ENCODE data around the gene YY2. TPM values are rescaled to one million over a fixed set of nuclear protein-coding genes. Genes with fewer than 3 reads are reported as not detected.

YY2 gene
- total RNA-seq, 1 experiment from 2014 or later, result 0.60 TPM

DNA sequence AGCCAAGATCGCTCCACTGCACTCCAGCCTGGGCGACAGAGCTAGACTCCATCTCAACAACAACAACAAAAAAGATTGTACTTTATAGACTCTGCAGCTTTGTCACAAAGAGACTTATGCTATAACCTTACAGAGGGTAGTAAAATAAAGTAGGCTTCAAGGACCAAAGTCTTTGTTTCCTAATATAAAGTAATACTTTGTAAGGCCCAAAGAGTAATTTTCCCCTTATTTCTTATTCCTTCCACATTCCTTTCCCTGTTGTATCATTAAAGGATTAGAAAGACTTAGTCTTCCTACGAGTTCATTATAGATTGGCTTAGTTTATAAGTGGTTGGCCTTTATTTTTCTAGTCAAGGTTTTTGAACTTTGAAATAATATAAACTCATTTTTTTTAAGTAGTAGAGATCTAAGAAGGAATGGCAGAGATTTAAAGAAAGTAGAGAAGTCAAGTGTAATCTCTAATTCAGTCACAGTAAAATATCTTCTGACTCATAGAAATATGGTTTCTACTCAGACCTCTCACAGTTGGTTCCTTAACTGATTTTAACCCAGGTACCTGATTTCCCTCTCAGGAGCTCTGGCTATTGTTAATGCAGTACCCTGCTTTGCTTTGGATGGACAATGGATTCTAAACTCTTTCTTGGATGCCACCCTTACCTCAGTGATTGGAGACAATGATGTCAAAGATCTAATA is 26.2 kb downstream of the YY2 start:
- no peaks in the 10 kb centered on the region for H3K9me3 ChIP-seq (ENCODE audit: low read length)
- H3K36me3 ChIP-seq (ENCODE audit: insufficient read depth, low read length), result no peaks in the 10 kb centered on the region
- H3K27ac ChIP-seq (ENCODE audit: low read length), result no peak overlapping the region
- H3K27me3 ChIP-seq (ENCODE audit: low read length), result no peaks in the 10 kb centered on the region
- no peaks in the 10 kb centered on the region for H3K9me2 ChIP-seq (replicated peaks; ENCODE audit: insufficient read depth, low read length)
- H3K9ac ChIP-seq (ENCODE audit: low read length), result no peak overlapping the region
- H3K79me2 ChIP-seq (ENCODE audit: low read length), result no peaks in the 10 kb centered on the region
- DNase-seq, result no peak
- H2AFZ ChIP-seq (ENCODE audit: low read length), result no peak overlapping the region
- H3K4me3 ChIP-seq (ENCODE audit: low read length), result no peak overlapping the region
- H4K20me1 ChIP-seq (ENCODE audit: insufficient read depth, low read depth, low read length), result no peaks in the 10 kb centered on the region
- H3K4me2 ChIP-seq (ENCODE audit: low read depth, low read length, poor library complexity, severe bottlenecking), result no peak overlapping the region
- no peaks in the 10 kb centered on the region for H3K4me1 ChIP-seq (ENCODE audit: low read length)

GRCh38 chrX:21883258-21883657 is 27.5 kb downstream of the YY2 start:
- Histone ChIP-seq H3K79me2 (ENCODE audit: low read length) (no peaks in the 10 kb centered on the region), H4K20me1 (ENCODE audit: insufficient read depth, low read depth, low read length) (no peaks in the 10 kb centered on the region), H3K36me3 (ENCODE audit: insufficient read depth, low read length) (no peaks in the 10 kb centered on the region), H3K4me3 (ENCODE audit: low read length) (no peak overlapping the region), H2AFZ (ENCODE audit: low read length) (no peak overlapping the region), H3K9me3 (ENCODE audit: low read length) (no peaks in the 10 kb centered on the region), H3K9ac (ENCODE audit: low read length) (no peak overlapping the region), H3K27me3 (ENCODE audit: low read length) (no peaks in the 10 kb centered on the region), H3K4me2 (ENCODE audit: low read depth, low read length, poor library complexity, severe bottlenecking) (no peak overlapping the region), H3K9me2 (replicated peaks; ENCODE audit: insufficient read depth, low read length) (no peaks in the 10 kb centered on the region), H3K4me1 (ENCODE audit: low read length) (no peaks in the 10 kb centered on the region), H3K27ac (ENCODE audit: low read length) (no peak overlapping the region)
- no peak for DNase-seq

DNA sequence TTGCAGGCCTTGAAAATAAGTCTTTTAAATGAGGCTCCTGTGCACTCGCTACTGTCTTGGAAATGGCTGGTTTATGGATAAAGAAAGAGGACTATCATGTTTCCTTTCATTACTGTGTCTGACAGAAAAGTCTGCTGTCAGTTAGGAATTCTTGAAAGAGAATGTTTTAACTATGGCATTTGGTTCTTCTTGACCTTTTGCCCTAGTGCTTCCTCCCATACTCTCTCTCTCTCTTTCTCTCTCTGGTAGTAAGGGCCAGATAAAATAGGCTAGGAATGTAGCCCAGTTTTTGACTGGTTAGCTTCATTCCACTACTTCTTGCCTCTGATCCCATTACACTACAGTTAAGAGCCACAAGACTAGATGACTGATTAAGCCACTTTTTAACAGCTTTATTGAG is 29.8 kb downstream of the YY2 start:
- Histone ChIP-seq H3K27me3 (ENCODE audit: low read length) (no peaks in the 10 kb centered on the region), H3K79me2 (ENCODE audit: low read length) (no peaks in the 10 kb centered on the region), H3K9me3 (ENCODE audit: low read length) (no peaks in the 10 kb centered on the region)

DNA sequence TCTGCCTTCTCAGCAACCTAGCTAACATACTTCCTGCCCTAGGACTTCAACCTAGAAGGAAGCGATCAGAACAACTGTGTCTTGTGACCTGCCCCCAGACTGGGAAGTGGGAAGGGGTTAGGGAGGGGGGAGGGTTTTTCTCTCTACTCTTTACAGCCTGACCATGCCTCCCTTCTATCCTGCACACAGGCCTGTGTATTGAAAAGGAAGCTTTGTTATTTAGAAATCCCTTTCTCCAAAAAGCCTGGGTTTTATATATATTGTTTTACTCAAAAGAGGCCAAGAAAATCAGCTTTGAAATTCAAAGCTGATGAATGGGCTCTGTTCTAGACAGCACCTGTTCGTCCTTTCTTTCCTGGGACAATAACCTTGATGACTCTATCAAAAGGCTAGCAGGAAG is 49.5 kb downstream of the YY2 start:
- Histone ChIP-seq H3K27me3 (ENCODE audit: low read length) (no peaks in the 10 kb centered on the region), H3K79me2 (ENCODE audit: low read length) (no peaks in the 10 kb centered on the region), H2AFZ (ENCODE audit: low read length) (no peak overlapping the region), H3K9me2 (replicated peaks; ENCODE audit: insufficient read depth, low read length) (no peaks in the 10 kb centered on the region), H3K4me1 (ENCODE audit: low read length) (no peaks in the 10 kb centered on the region; the same call in 1 of the 2 replicates), H3K4me2 (ENCODE audit: low read depth, low read length, poor library complexity, severe bottlenecking) (no peak overlapping the region), H3K27ac (ENCODE audit: low read length) (no peak overlapping the region), H3K4me3 (ENCODE audit: low read length) (no peak overlapping the region), H4K20me1 (ENCODE audit: insufficient read depth, low read depth, low read length) (no peaks in the 10 kb centered on the region), H3K9me3 (ENCODE audit: low read length) (no peaks in the 10 kb centered on the region), H3K36me3 (ENCODE audit: insufficient read depth, low read length) (no peaks in the 10 kb centered on the region), H3K9ac (ENCODE audit: low read length) (no peak overlapping the region)
- no peak for DNase-seq

More for the DNA sequence above, 29.8 kb downstream of the YY2 start:
- Histone ChIP-seq H3K27ac (ENCODE audit: low read length) (no peak overlapping the region), H3K36me3 (ENCODE audit: insufficient read depth, low read length) (no peaks in the 10 kb centered on the region), H3K4me2 (ENCODE audit: low read depth, low read length, poor library complexity, severe bottlenecking) (no peak overlapping the region), H3K4me3 (ENCODE audit: low read length) (no peak overlapping the region), H3K9me2 (replicated peaks; ENCODE audit: insufficient read depth, low read length) (no peaks in the 10 kb centered on the region), H3K9ac (ENCODE audit: low read length) (no peak overlapping the region), H3K4me1 (ENCODE audit: low read length) (no peaks in the 10 kb centered on the region), H4K20me1 (ENCODE audit: insufficient read depth, low read depth, low read length) (no peaks in the 10 kb centered on the region), H2AFZ (ENCODE audit: low read length) (no peak overlapping the region)
- DNase-seq, result no peak

DNA sequence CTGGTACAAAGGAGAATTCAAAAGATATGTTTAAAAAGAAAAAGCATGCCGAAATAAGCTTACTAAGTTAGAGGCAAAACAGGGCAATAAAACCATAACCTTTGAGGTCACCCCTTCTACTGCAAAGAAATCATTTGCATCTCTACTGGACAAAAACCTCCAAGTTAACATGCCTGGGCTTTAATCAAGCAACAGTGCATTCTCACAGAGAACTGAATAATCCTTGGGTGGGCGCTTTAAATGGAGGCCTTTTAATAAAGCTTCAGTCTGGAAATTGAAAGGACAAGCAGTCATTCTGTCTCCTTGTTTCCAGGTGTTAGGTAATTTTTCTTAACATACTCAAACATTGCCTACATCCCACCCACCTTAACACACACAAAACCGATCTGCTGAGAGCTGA is 50.2 kb downstream of the YY2 start:
- Histone ChIP-seq H3K4me2 (ENCODE audit: low read depth, low read length, poor library complexity, severe bottlenecking) (no peak overlapping the region), H3K79me2 (ENCODE audit: low read length) (no peaks in the 10 kb centered on the region), H3K36me3 (ENCODE audit: insufficient read depth, low read length) (no peaks in the 10 kb centered on the region), H3K27ac (ENCODE audit: low read length) (no peak overlapping the region), H3K9me3 (ENCODE audit: low read length) (no peaks in the 10 kb centered on the region), H4K20me1 (ENCODE audit: insufficient read depth, low read depth, low read length) (no peaks in the 10 kb centered on the region), H3K9me2 (replicated peaks; ENCODE audit: insufficient read depth, low read length) (no peaks in the 10 kb centered on the region), H3K4me3 (ENCODE audit: low read length) (no peak overlapping the region), H3K9ac (ENCODE audit: low read length) (no peak overlapping the region), H3K27me3 (ENCODE audit: low read length) (no peaks in the 10 kb centered on the region), H2AFZ (ENCODE audit: low read length) (no peak overlapping the region), H3K4me1 (ENCODE audit: low read length) (no peaks in the 10 kb centered on the region; the same call in 1 of the 2 replicates)
- DNase-seq, result no peak

- H3K79me2 ChIP-seq (ENCODE audit: low read length), result no peaks in the 10 kb centered on the region
- no peaks in the 10 kb centered on the region for H3K9me3 ChIP-seq (ENCODE audit: low read length)
- no peak overlapping the region for H3K4me2 ChIP-seq (ENCODE audit: low read depth, low read length, poor library complexity, severe bottlenecking)
- no peaks in the 10 kb centered on the region; the same call in 1 of the 2 replicates for H3K9me2 ChIP-seq (replicated peaks; ENCODE audit: insufficient read depth, low read length)
- H3K4me3 ChIP-seq (ENCODE audit: low read length), result no peak overlapping the region
- H3K4me1 ChIP-seq (ENCODE audit: low read length), result no peaks in the 10 kb centered on the region; the same call in 1 of the 2 replicates
- no peak for DNase-seq
- no peak overlapping the region for H3K9ac ChIP-seq (ENCODE audit: low read length)
- no peaks in the 10 kb centered on the region for H3K27me3 ChIP-seq (ENCODE audit: low read length)
- H2AFZ ChIP-seq (ENCODE audit: low read length), result no peak overlapping the region
- no peak overlapping the region for H3K27ac ChIP-seq (ENCODE audit: low read length)
- H4K20me1 ChIP-seq (ENCODE audit: insufficient read depth, low read depth, low read length), result no peaks in the 10 kb centered on the region
- no peaks in the 10 kb centered on the region for H3K36me3 ChIP-seq (ENCODE audit: insufficient read depth, low read length)
Observed at GRCh38 chrX:21907260-21907659, 51.5 kb downstream of the YY2 start.

Small RNAs within 50 kb of the gene (small RNA-seq; reads per million reads assigned to genes)
- not detected for gene U73479.1

Other genes with a start within 250 kb of the YY2 start
- gene KLHL34, start 197.7 kb upstream of the YY2 start, total RNA-seq (2014; rRNA removed; shearing (Covaris generic); ENCODE audit: low replicate concordance), result not detected in 2 replicates
- gene SMPX, start 97.9 kb upstream of the YY2 start, total RNA-seq (2014; rRNA removed; shearing (Covaris generic); ENCODE audit: low replicate concordance), result not detected in 2 replicates
- gene MBTPS2, start 16.4 kb upstream of the YY2 start, total RNA-seq (2014; rRNA removed; shearing (Covaris generic); ENCODE audit: low replicate concordance), result 5.3 and 19.6 TPM in 2 replicates
- gene SMS, start 84.7 kb downstream of the YY2 start, total RNA-seq (2014; rRNA removed; shearing (Covaris generic); ENCODE audit: low replicate concordance), result 116 and 131 TPM in 2 replicates
- 1.3 TPM in 1 of 2 replicates, not detected in the other for gene PHEX, start 176.3 kb downstream of the YY2 start, total RNA-seq (2014; rRNA removed; shearing (Covaris generic); ENCODE audit: low replicate concordance)